Measurements from ENCODE around the gene ACTMAP.
"Not testable (repeated sequence)": the region's sequence is repeated elsewhere in the genome, so short reads cannot be mapped to it uniquely, and the experiment has no call there.

Gene ACTMAP

GRCh38 chr19:40776364-40776763 is 26.1 kb upstream of the ACTMAP start:
- no peak for DNase-seq (ENCODE audit: low spot score)

GRCh38 chr19:40775632-40776022 is 25.4 kb upstream of the ACTMAP start:
- DNase-seq (ENCODE audit: low spot score) = no peak

- no peak for DNase-seq (ENCODE audit: low spot score)
Observed at GRCh38 chr19:40774916-40775631, 24.8 kb upstream of the ACTMAP start, which contains the start of gene MIA. MIA (plus strand) TSS chr19:40775521; CDS start chr19:40775543, 22 bp downstream.

GRCh38 chr19:40771101-40771862 is 21.0 kb upstream of the ACTMAP start:
- DNase-seq (ENCODE audit: low spot score) = not testable (repeated sequence)

GRCh38 chr19:40768869-40769268 is 18.6 kb upstream of the ACTMAP start:
- DNase-seq (ENCODE audit: low spot score) = no peak

- not testable (repeated sequence) for DNase-seq (ENCODE audit: low spot score)
Observed at GRCh38 chr19:40766385-40766784, 16.1 kb upstream of the ACTMAP start.

GRCh38 chr19:40763963-40764362 is 13.7 kb upstream of the ACTMAP start:
- DNase-seq (ENCODE audit: low spot score) = no peak

- DNase-seq (ENCODE audit: low spot score) = no peak
Observed at GRCh38 chr19:40763526-40763925, 13.2 kb upstream of the ACTMAP start.

- no peak for DNase-seq (ENCODE audit: low spot score)
Observed at GRCh38 chr19:40762754-40763470, 12.6 kb upstream of the ACTMAP start.

- no peak for DNase-seq (ENCODE audit: low spot score)
Observed at GRCh38 chr19:40759352-40759751, 9.1 kb upstream of the ACTMAP start.

GRCh38 chr19:40758491-40758890 is 8.2 kb upstream of the ACTMAP start:
- no peak for DNase-seq (ENCODE audit: low spot score)

- no peak for DNase-seq (ENCODE audit: low spot score)
Observed at GRCh38 chr19:40756502-40757110, 6.3 kb upstream of the ACTMAP start.

GRCh38 chr19:40755791-40756190 is 5.5 kb upstream of the ACTMAP start:
- DNase-seq (ENCODE audit: low spot score) = no peak

GRCh38 chr19:40755248-40755624 is 5.0 kb upstream of the ACTMAP start:
- DNase-seq (ENCODE audit: low spot score) = no peak

- no peak for DNase-seq (ENCODE audit: low spot score)
Observed at GRCh38 chr19:40754611-40755247, 4.5 kb upstream of the ACTMAP start.

- no peak for DNase-seq (ENCODE audit: low spot score)
Observed at GRCh38 chr19:40752257-40752781, 2.0 kb upstream of the ACTMAP start.

GRCh38 chr19:40750874-40751537 is 729 bp upstream of the ACTMAP start, which contains the start of gene SNRPA:
SNRPA (plus strand) TSS chr19:40751203; CDS start chr19:40751409, 206 bp downstream.
- peak; percentile 97 for DNase-seq (ENCODE audit: low spot score)

GRCh38 chr19:40747536-40747935 is 2.7 kb downstream of the ACTMAP start:
- no peak for DNase-seq (ENCODE audit: low spot score)

- DNase-seq (ENCODE audit: low spot score) = no peak
Observed at GRCh38 chr19:40745402-40745780, 4.9 kb downstream of the ACTMAP start.

- no peak for DNase-seq (ENCODE audit: low spot score)
Observed at GRCh38 chr19:40744554-40745401, 5.5 kb downstream of the ACTMAP start.

Data from AG08395 (cell line).